ENCODE measurements around the gene MKNK1. TPM values are rescaled to one million over a fixed set of nuclear protein-coding genes. Genes with fewer than 3 reads are reported as not detected.
A peak's percentile ranks its signal among the peaks of the same experiment; 100 is the strongest.
"Not testable (repeated sequence)": the region's sequence is repeated elsewhere in the genome, so short reads cannot be mapped to it uniquely, and the experiment has no call there.

The MKNK1 gene
- total RNA-seq (2012; rRNA removed) = 9.6 and 11.4 TPM in 2 replicates

- H3K27me3 ChIP-seq (ENCODE audit: control insufficient read depth, insufficient read depth, low read length) = no peaks in the 10 kb centered on the region
- peak within 1 kb of the TSS; percentile 87 for H3K4me3 ChIP-seq (ENCODE audit: low read length)
- no peaks in the 10 kb centered on the region for H3K9me3 ChIP-seq (replicated peaks; ENCODE audit: low read length)
- H3K4me1 ChIP-seq (ENCODE audit: control insufficient read depth, insufficient read depth, low read length) = peaks cover 10% of the 10 kb centered on the region
- peak within 1 kb of the TSS; percentile 83 for H3K9ac ChIP-seq (ENCODE audit: low read depth, low read length)
- H3K4me2 ChIP-seq (ENCODE audit: low read length) = peak within 1 kb of the TSS; percentile 80
- peaks cover 14% of the 10 kb centered on the region for H3K36me3 ChIP-seq (ENCODE audit: insufficient read depth, low read length)
Observed at GRCh38 chr1:46603858-46604549, at the start of gene MKNK1. Gene MKNK1, minus strand, starts transcription at chr1:46604268. Its CDS starts 20,941 bp downstream, at chr1:46583327.

- Histone ChIP-seq H3K4me3 (ENCODE audit: low read length) (no peak overlapping the region), H3K27me3 (ENCODE audit: control insufficient read depth, insufficient read depth, low read length) (no peaks in the 10 kb centered on the region), H3K4me1 (ENCODE audit: control insufficient read depth, insufficient read depth, low read length) (no peaks in the 10 kb centered on the region), H3K9me3 (replicated peaks; ENCODE audit: low read length) (no peaks in the 10 kb centered on the region), H3K4me2 (ENCODE audit: low read length) (no peak overlapping the region), H3K9ac (ENCODE audit: low read depth, low read length) (no peak overlapping the region), H3K36me3 (ENCODE audit: insufficient read depth, low read length) (peaks cover 29% of the 10 kb centered on the region)
Observed at GRCh38 chr1:46653405-46653958, 49.4 kb upstream of the MKNK1 start.

- Histone ChIP-seq H3K36me3 (ENCODE audit: insufficient read depth, low read length) (peaks cover 25% of the 10 kb centered on the region), H3K4me3 (ENCODE audit: low read length) (no peak overlapping the region), H3K4me2 (ENCODE audit: low read length) (no peak overlapping the region), H3K9me3 (replicated peaks; ENCODE audit: low read length) (no peaks in the 10 kb centered on the region), H3K27me3 (ENCODE audit: control insufficient read depth, insufficient read depth, low read length) (no peaks in the 10 kb centered on the region), H3K9ac (ENCODE audit: low read depth, low read length) (no peak overlapping the region), H3K4me1 (ENCODE audit: control insufficient read depth, insufficient read depth, low read length) (no peaks in the 10 kb centered on the region)
Observed at GRCh38 chr1:46652321-46653100, 48.4 kb upstream of the MKNK1 start.

GRCh38 chr1:46651152-46651551 is 47.1 kb upstream of the MKNK1 start:
- not testable (repeated sequence) for H3K9ac ChIP-seq (ENCODE audit: low read depth, low read length); H3K4me1 ChIP-seq (ENCODE audit: control insufficient read depth, insufficient read depth, low read length); H3K27me3 ChIP-seq (ENCODE audit: control insufficient read depth, insufficient read depth, low read length); H3K9me3 ChIP-seq (replicated peaks; ENCODE audit: low read length); H3K4me2 ChIP-seq (ENCODE audit: low read length); H3K4me3 ChIP-seq (ENCODE audit: low read length)
- H3K36me3 ChIP-seq (ENCODE audit: insufficient read depth, low read length) = peaks cover 16% of the 10 kb centered on the region

DNA sequence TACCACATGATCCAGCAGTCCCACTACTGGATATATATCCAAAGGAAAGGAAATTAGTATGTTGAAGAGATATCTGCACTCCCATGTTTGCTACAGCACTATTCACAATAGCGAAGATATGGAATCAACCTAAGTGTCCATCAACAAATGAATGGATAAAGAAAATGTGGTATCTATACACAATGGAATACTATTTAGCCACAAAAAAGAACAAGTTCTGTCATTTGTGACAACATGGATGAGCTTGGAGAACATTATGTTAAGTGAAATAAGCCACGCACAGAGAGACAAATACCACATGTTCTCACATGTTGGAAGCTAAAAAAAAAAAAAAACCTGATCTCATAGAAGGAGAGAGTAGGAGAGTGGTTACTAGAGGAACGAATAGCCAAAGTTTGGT is 46.4 kb upstream of the MKNK1 start:
- Histone ChIP-seq H3K9ac (ENCODE audit: low read depth, low read length) (no peak overlapping the region), H3K27me3 (ENCODE audit: control insufficient read depth, insufficient read depth, low read length) (no peaks in the 10 kb centered on the region), H3K36me3 (ENCODE audit: insufficient read depth, low read length) (peaks cover 16% of the 10 kb centered on the region), H3K4me3 (ENCODE audit: low read length) (no peak overlapping the region), H3K4me2 (ENCODE audit: low read length) (no peak overlapping the region), H3K9me3 (replicated peaks; ENCODE audit: low read length) (no peaks in the 10 kb centered on the region), H3K4me1 (ENCODE audit: control insufficient read depth, insufficient read depth, low read length) (no peaks in the 10 kb centered on the region)

DNA sequence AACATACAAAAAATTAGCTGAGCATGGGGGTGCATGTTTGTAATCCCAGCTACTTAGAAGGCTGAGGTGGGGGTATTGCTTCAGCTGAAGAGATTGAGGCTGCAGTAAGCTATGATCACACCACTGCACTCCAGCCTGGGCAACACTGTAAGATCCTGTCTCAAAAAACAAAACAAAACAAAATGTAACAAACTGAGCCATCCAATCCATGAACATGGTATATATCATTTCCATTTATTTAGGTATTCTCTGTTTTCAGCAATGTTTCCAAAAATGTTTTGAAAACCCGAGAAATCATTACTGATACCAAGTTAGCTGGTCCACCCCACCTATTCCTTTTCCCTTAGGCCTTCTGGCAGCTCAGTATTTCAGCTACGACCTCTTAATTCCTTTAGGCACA is 45.7 kb upstream of the MKNK1 start:
- H3K4me2 ChIP-seq (ENCODE audit: low read length) = no peak overlapping the region
- H3K9ac ChIP-seq (ENCODE audit: low read depth, low read length) = no peak overlapping the region
- H3K9me3 ChIP-seq (replicated peaks; ENCODE audit: low read length) = no peaks in the 10 kb centered on the region
- no peaks in the 10 kb centered on the region for H3K4me1 ChIP-seq (ENCODE audit: control insufficient read depth, insufficient read depth, low read length)
- H3K36me3 ChIP-seq (ENCODE audit: insufficient read depth, low read length) = peaks cover 11% of the 10 kb centered on the region
- H3K27me3 ChIP-seq (ENCODE audit: control insufficient read depth, insufficient read depth, low read length) = no peaks in the 10 kb centered on the region
- H3K4me3 ChIP-seq (ENCODE audit: low read length) = no peak overlapping the region

GRCh38 chr1:46647611-46648010 is 43.5 kb upstream of the MKNK1 start:
- peaks cover 11% of the 10 kb centered on the region for H3K4me1 ChIP-seq (ENCODE audit: control insufficient read depth, insufficient read depth, low read length)
- H3K4me3 ChIP-seq (ENCODE audit: low read length) = no peak overlapping the region
- H3K9ac ChIP-seq (ENCODE audit: low read depth, low read length) = no peak overlapping the region
- H3K9me3 ChIP-seq (replicated peaks; ENCODE audit: low read length) = no peaks in the 10 kb centered on the region
- H3K27me3 ChIP-seq (ENCODE audit: control insufficient read depth, insufficient read depth, low read length) = no peaks in the 10 kb centered on the region
- peaks cover 10% of the 10 kb centered on the region for H3K36me3 ChIP-seq (ENCODE audit: insufficient read depth, low read length)
- H3K4me2 ChIP-seq (ENCODE audit: low read length) = no peak overlapping the region

GRCh38 chr1:46646844-46647243 is 42.8 kb upstream of the MKNK1 start:
- H3K27me3 ChIP-seq (ENCODE audit: control insufficient read depth, insufficient read depth, low read length) = no peaks in the 10 kb centered on the region
- no peak overlapping the region for H3K9ac ChIP-seq (ENCODE audit: low read depth, low read length)
- H3K4me2 ChIP-seq (ENCODE audit: low read length) = no peak overlapping the region
- no peaks in the 10 kb centered on the region for H3K9me3 ChIP-seq (replicated peaks; ENCODE audit: low read length)
- H3K4me3 ChIP-seq (ENCODE audit: low read length) = no peak overlapping the region
- peaks cover 11% of the 10 kb centered on the region for H3K4me1 ChIP-seq (ENCODE audit: control insufficient read depth, insufficient read depth, low read length)
- peaks cover 7% of the 10 kb centered on the region for H3K36me3 ChIP-seq (ENCODE audit: insufficient read depth, low read length)

- Histone ChIP-seq H3K4me2 (ENCODE audit: low read length) (no peak overlapping the region), H3K4me1 (ENCODE audit: control insufficient read depth, insufficient read depth, low read length) (peaks cover 11% of the 10 kb centered on the region), H3K4me3 (ENCODE audit: low read length) (no peak overlapping the region), H3K36me3 (ENCODE audit: insufficient read depth, low read length) (peaks cover 7% of the 10 kb centered on the region), H3K27me3 (ENCODE audit: control insufficient read depth, insufficient read depth, low read length) (no peaks in the 10 kb centered on the region), H3K9me3 (replicated peaks; ENCODE audit: low read length) (no peaks in the 10 kb centered on the region), H3K9ac (ENCODE audit: low read depth, low read length) (no peak overlapping the region)
Observed at GRCh38 chr1:46646331-46646730, 42.3 kb upstream of the MKNK1 start.

- Histone ChIP-seq H3K9ac (ENCODE audit: low read depth, low read length) (no peak overlapping the region), H3K4me2 (ENCODE audit: low read length) (no peak overlapping the region), H3K9me3 (replicated peaks; ENCODE audit: low read length) (no peaks in the 10 kb centered on the region), H3K27me3 (ENCODE audit: control insufficient read depth, insufficient read depth, low read length) (no peaks in the 10 kb centered on the region), H3K4me1 (ENCODE audit: control insufficient read depth, insufficient read depth, low read length) (peaks cover 11% of the 10 kb centered on the region), H3K36me3 (ENCODE audit: insufficient read depth, low read length) (peaks cover 7% of the 10 kb centered on the region), H3K4me3 (ENCODE audit: low read length) (no peak overlapping the region)
Observed at GRCh38 chr1:46645815-46646214, 41.7 kb upstream of the MKNK1 start.

DNA sequence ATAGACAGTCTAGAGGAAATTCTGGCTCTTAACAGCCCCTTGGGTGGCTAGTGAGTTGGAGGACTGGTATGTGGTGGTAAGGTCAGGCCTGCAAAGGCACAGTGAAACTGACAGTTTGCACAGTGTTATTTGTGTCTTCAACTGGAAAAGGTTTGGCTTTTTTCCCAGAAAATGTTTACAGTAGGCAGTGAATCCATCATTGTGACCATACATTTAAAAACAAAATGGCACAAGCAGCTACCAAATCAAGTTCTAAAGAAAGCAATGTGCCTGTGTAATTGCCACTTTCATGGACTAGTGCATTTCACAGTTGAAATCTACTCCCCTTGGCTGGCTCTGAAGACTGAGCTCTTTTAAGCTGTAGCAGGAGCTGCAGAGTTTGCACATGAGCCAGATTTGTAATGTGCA is 39.3 kb upstream of the MKNK1 start:
- Histone ChIP-seq H3K9me3 (replicated peaks; ENCODE audit: low read length) (no peaks in the 10 kb centered on the region), H3K4me3 (ENCODE audit: low read length) (no peak overlapping the region), H3K36me3 (ENCODE audit: insufficient read depth, low read length) (no peaks in the 10 kb centered on the region), H3K27me3 (ENCODE audit: control insufficient read depth, insufficient read depth, low read length) (no peaks in the 10 kb centered on the region), H3K4me2 (ENCODE audit: low read length) (peak overlapping the region; percentile 35), H3K9ac (ENCODE audit: low read depth, low read length) (no peak overlapping the region), H3K4me1 (ENCODE audit: control insufficient read depth, insufficient read depth, low read length) (peaks cover 11% of the 10 kb centered on the region)
